Mesothelial cell of epicardium (in vitro differentiated cells): ENCODE data around the gene TMPRSS11B. TPM values are rescaled to one million over a fixed set of nuclear protein-coding genes. Genes with fewer than 3 reads are reported as not detected.
"Not testable (repeated sequence)": the region's sequence is repeated elsewhere in the genome, so short reads cannot be mapped to it uniquely, and the experiment has no call there.

Experiments
- DNase-seq, 2 experiments: peaks; one replicate each; pipeline ENCODE4 v3.0.0; 2021; ENCODE audit warnings: low spot score in 2 of 2; ENCODE audit not compliant: unreplicated experiment in 2 of 2
- H3K27ac Mint-ChIP-seq: 2 replicates; pipeline ENCODE4 v1.8.0; 2021; ENCODE audit warnings: mixed read lengths
- H3K27me3 Mint-ChIP-seq: 2 replicates; pipeline ENCODE4 v1.8.0; 2021; ENCODE audit warnings: low read depth, mixed read lengths
- H3K36me3 Mint-ChIP-seq: 2 replicates; pipeline ENCODE4 v1.8.0; 2021; ENCODE audit warnings: mixed read lengths
- H3K4me1 Mint-ChIP-seq: 2 replicates; pipeline ENCODE4 v1.8.0; 2021; ENCODE audit warnings: mixed read lengths
- H3K4me3 Mint-ChIP-seq: 2 replicates; pipeline ENCODE4 v1.8.0; 2021; ENCODE audit warnings: mild to moderate bottlenecking, moderate library complexity, mixed read lengths
- H3K9me3 Mint-ChIP-seq: 2 replicates; pipeline ENCODE4 v1.8.0; 2021; ENCODE audit warnings: mixed read lengths
- CTCF ChIP-seq: fragments of 200-600 bp; sonication (generic); IDR thresholded peaks from one replicate; pipeline ENCODE4 v1.5.0; 2021; ENCODE audit warnings: antibody characterized with exemption; ENCODE audit not compliant: unreplicated experiment
- total RNA-seq: library from RNA; stranded (reverse); gene quantifications from 3 replicates; pipeline ENCODE4 v1.2.1, GENCODE V29; 2021

Gene TMPRSS11B
- total RNA-seq, 1 donor from 2014 or later: not detected

GRCh38 chr4:68283095-68283494 is 37.6 kb upstream of the TMPRSS11B start:
- Mint-ChIP-seq H3K4me1 (peaks cover 13% of the 10 kb centered on the region), H3K27ac (no peak overlapping the region), H3K36me3 (no peaks in the 10 kb centered on the region), H3K4me3 (no peak overlapping the region), H3K27me3 (no peaks in the 10 kb centered on the region), H3K9me3 (no peaks in the 10 kb centered on the region)
- TF ChIP-seq CTCF: no peak
- no peak for DNase-seq

- peaks cover 13% of the 10 kb centered on the region for H3K4me1 Mint-ChIP-seq
- not testable (repeated sequence) for H3K27ac Mint-ChIP-seq, H3K27me3 Mint-ChIP-seq, H3K4me3 Mint-ChIP-seq, DNase-seq, H3K36me3 Mint-ChIP-seq, H3K9me3 Mint-ChIP-seq
These were observed 36.6 kb upstream of the TMPRSS11B start for GRCh38 chr4:68281796-68282740.

- no peak for DNase-seq
- Mint-ChIP-seq H3K9me3 (no peaks in the 10 kb centered on the region), H3K36me3 (no peaks in the 10 kb centered on the region), H3K4me3 (no peak overlapping the region), H3K4me1 (peaks cover 9% of the 10 kb centered on the region), H3K27me3 (no peaks in the 10 kb centered on the region), H3K27ac (no peak overlapping the region)
- TF ChIP-seq CTCF: no peak
These were observed 32.5 kb upstream of the TMPRSS11B start for GRCh38 chr4:68278029-68278428.

- H3K9me3 Mint-ChIP-seq: no peaks in the 10 kb centered on the region
- H3K4me1 Mint-ChIP-seq: peaks cover 10% of the 10 kb centered on the region
- no peak for TF ChIP-seq CTCF
- DNase-seq: no peak
- H3K27ac Mint-ChIP-seq: no peak overlapping the region
- no peak overlapping the region for H3K4me3 Mint-ChIP-seq
- H3K27me3 Mint-ChIP-seq: no peaks in the 10 kb centered on the region
- H3K36me3 Mint-ChIP-seq: no peaks in the 10 kb centered on the region
These were observed 32.1 kb upstream of the TMPRSS11B start for GRCh38 chr4:68277627-68278026.

GRCh38 chr4:68272860-68273259 is 27.4 kb upstream of the TMPRSS11B start:
- no peaks in the 10 kb centered on the region for H3K27me3 Mint-ChIP-seq
- H3K9me3 Mint-ChIP-seq: peaks cover 4% of the 10 kb centered on the region
- DNase-seq: no peak
- H3K4me1 Mint-ChIP-seq: peaks cover 4% of the 10 kb centered on the region
- H3K27ac Mint-ChIP-seq: no peak overlapping the region
- no peak for TF ChIP-seq CTCF
- H3K36me3 Mint-ChIP-seq: no peaks in the 10 kb centered on the region
- H3K4me3 Mint-ChIP-seq: peak overlapping the region; percentile 18

- TF ChIP-seq CTCF: no peak
- H3K27ac Mint-ChIP-seq: no peak overlapping the region
- peak overlapping the region; percentile 78 for H3K4me3 Mint-ChIP-seq
- H3K36me3 Mint-ChIP-seq: no peaks in the 10 kb centered on the region
- H3K27me3 Mint-ChIP-seq: no peaks in the 10 kb centered on the region
- peaks cover 7% of the 10 kb centered on the region for H3K4me1 Mint-ChIP-seq
- no peak for DNase-seq
- H3K9me3 Mint-ChIP-seq: peaks cover 7% of the 10 kb centered on the region
These were observed 26.9 kb upstream of the TMPRSS11B start for GRCh38 chr4:68272380-68272779.
